Lower lobe of right lung (tissue), 2 donors: ENCODE data around the gene CLASP2. TPM values are rescaled to one million over a fixed set of nuclear protein-coding genes. Genes with fewer than 3 reads are reported as not detected.
"Not testable (repeated sequence)": the region's sequence is repeated elsewhere in the genome, so short reads cannot be mapped to it uniquely, and the experiment has no call there.

Experiments
- ATAC-seq, 2 donors: fragments of 200-7000 bp; cut with Tn5 transposase; one replicate each; pipeline ENCODE4 v1.9.1; 2020 to 2022; ENCODE audit warnings: mild to moderate bottlenecking in 2 of 2, moderate library complexity in 2 of 2
- DNase-seq: peaks from one replicate; pipeline ENCODE4 v3.0.0-alpha.2; 2020
- H3K27ac ChIP-seq: fragments of 200-600 bp; one replicate; pipeline ENCODE4 v1.8.0; 2022
- H3K27me3 ChIP-seq: fragments of 200-600 bp; one replicate; pipeline ENCODE4 v1.8.0; 2022; ENCODE audit warnings: low read depth
- H3K36me3 ChIP-seq: fragments of 200-600 bp; one replicate; pipeline ENCODE4 v1.8.0; 2022; ENCODE audit warnings: mild to moderate bottlenecking
- H3K4me1 ChIP-seq: fragments of 200-600 bp; one replicate; pipeline ENCODE4 v1.8.0; 2022
- H3K4me3 ChIP-seq: fragments of 200-600 bp; one replicate; pipeline ENCODE4 v1.8.0; 2022; ENCODE audit warnings: mild to moderate bottlenecking
- H3K9me3 ChIP-seq: fragments of 200-600 bp; one replicate; pipeline ENCODE4 v1.8.0; 2022
- intact Hi-C: fragments of 100-400 bp; cut with DNase I; formaldehyde crosslinking; loops from one replicate; pipeline ENCODE4 v1.11.0; 2022
- total RNA-seq: library from RNA; stranded (reverse); fragmentation: NEBNext Ultra II Directional; extraction: Animal tissue kit (Norgen Biotek cat#: 25700); gene quantifications from one replicate; pipeline ENCODE4 v1.2.1, GENCODE V29; 2021
- TF ChIP-seq, protein P1 (sequence below): fragments of 200-600 bp; IDR thresholded peaks from one replicate; pipeline ENCODE4 v1.8.0; 2022; ENCODE audit warnings: antibody characterized with exemption, mild to moderate bottlenecking
- donor health status: DM: no; HTN: yes; CAD: no; lungs with severe emphysema.

Gene CLASP2
- total RNA-seq, 1 donor from 2014 or later: 64.3 TPM

DNA sequence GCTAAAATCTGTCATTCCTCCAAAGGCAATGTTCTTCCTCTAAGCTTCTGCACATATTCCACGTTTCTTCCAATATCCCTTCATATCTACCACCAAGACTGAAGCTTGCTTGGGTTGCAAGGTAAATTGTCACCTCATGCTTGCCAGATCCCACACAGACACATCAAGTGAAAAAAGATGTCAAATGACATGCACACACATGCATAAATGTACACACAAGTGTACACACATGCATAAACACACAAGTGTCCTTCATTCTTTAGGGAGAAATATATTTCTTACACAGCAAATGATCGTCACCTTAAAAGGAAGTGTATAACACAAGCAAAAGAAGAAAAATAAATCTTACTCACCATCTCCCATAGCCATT lies 59.4 kb downstream of the CLASP2 start:
- intact Hi-C loops: no loop called here
- Histone ChIP-seq H3K4me3 (peak overlapping the region; percentile 58), H3K27me3 (no peaks in the 10 kb centered on the region), H3K27ac (peak overlapping the region; percentile 59), H3K9me3 (no peaks in the 10 kb centered on the region), H3K36me3 (no peaks in the 10 kb centered on the region), H3K4me1 (peaks cover 35% of the 10 kb centered on the region)
- ATAC-seq: peak in 1 of 2 donors; percentile 16
- TF ChIP-seq, protein P1, sequence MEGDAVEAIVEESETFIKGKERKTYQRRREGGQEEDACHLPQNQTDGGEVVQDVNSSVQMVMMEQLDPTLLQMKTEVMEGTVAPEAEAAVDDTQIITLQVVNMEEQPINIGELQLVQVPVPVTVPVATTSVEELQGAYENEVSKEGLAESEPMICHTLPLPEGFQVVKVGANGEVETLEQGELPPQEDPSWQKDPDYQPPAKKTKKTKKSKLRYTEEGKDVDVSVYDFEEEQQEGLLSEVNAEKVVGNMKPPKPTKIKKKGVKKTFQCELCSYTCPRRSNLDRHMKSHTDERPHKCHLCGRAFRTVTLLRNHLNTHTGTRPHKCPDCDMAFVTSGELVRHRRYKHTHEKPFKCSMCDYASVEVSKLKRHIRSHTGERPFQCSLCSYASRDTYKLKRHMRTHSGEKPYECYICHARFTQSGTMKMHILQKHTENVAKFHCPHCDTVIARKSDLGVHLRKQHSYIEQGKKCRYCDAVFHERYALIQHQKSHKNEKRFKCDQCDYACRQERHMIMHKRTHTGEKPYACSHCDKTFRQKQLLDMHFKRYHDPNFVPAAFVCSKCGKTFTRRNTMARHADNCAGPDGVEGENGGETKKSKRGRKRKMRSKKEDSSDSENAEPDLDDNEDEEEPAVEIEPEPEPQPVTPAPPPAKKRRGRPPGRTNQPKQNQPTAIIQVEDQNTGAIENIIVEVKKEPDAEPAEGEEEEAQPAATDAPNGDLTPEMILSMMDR: no peak
- DNase-seq: no peak

DNA sequence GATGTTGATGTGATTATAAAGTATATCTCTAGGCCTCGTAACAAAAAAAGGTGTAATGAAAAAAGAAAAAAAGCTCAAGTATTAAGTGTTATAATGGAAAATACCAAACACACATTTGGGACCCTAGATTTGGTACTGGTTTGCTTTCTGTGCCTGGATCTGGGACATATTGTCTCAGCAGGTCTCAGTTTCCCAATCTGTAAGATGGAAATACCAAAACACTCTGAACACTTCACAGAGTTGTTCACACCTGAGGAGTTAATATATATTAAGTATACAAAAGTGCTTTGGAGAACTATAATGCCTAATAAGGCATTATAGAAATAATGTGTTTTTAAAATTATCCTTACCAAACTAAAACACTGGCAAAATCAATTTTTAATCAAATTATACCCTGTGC lies 60.0 kb downstream of the CLASP2 start:
- ATAC-seq: no peak
- TF ChIP-seq, protein P1: no peak
- peaks cover 35% of the 10 kb centered on the region for H3K4me1 ChIP-seq
- H3K9me3 ChIP-seq: no peaks in the 10 kb centered on the region
- H3K27me3 ChIP-seq: no peaks in the 10 kb centered on the region
- DNase-seq: no peak
- peak overlapping the region; percentile 58 for H3K4me3 ChIP-seq
- H3K36me3 ChIP-seq: no peaks in the 10 kb centered on the region
- peak overlapping the region; percentile 59 for H3K27ac ChIP-seq
- intact Hi-C loops: no loop called here

DNA sequence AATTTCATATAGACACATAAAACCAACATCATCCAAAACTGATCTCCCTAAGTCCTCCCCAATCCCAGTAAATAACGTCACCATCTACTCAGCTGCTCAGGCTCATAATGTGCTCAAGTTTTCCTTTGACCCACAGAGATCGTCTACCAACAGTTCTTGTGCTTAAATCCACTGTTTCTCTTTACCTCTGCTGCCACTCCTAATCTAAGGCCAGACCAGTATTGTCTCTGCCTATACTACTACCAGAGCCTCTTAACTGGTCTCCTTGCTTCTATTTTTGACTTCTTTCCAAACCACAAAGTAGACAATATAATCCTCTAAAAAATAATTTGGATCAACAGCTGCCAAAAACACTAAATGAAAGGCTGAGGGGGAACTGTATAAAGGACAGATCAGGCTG lies 65.3 kb downstream of the CLASP2 start:
- Histone ChIP-seq H3K27me3 (no peaks in the 10 kb centered on the region), H3K4me3 (no peak overlapping the region), H3K36me3 (no peaks in the 10 kb centered on the region), H3K27ac (no peak overlapping the region), H3K9me3 (no peaks in the 10 kb centered on the region), H3K4me1 (peaks cover 8% of the 10 kb centered on the region)
- intact Hi-C loops: no loop called here
- ATAC-seq (no peak), DNase-seq (no peak)
- TF ChIP-seq, protein P1: no peak

DNA sequence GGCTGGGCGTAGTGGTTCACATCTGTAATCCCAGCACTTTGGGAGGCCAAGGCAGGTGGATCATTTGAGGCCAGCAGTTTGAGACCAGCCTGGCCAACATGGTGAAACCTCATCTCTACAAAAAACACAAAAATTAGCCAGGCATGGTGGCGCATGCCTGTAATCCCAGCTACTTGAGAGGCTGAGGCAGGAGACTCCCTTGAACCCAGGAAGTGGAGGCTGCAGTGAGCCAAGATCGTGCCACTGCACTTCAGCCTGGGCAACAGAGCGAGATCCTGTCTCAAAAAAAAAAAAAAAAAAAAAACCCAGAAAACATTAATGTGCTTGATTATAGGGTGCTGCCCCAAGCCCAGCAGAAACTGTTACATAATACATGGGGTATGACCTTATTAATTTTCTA lies 67.0 kb downstream of the CLASP2 start:
- DNase-seq, H3K4me1 ChIP-seq, H3K36me3 ChIP-seq, H3K27ac ChIP-seq, H3K9me3 ChIP-seq, intact Hi-C loops, H3K4me3 ChIP-seq, H3K27me3 ChIP-seq, ATAC-seq: not testable (repeated sequence)

DNA sequence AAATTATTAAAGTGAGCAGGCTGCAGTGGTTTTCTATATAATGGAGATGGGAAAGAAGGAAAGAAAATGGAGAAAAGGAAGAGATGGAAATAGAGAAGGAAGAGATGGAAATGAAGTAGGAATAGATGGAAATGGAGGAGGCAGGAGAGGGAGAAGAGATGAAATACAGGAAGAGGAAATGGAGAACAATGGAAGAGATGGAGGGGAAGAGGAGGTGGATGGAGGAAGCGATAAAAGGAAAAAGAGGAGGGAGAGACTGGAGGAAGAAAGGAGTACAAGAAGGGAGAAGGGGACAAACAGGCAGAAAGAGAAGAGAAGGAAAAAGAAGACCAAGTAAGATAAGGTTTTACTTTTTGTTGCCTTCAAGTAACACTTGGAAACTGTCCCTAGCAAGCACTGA lies 67.6 kb downstream of the CLASP2 start:
- H3K36me3 ChIP-seq: no peaks in the 10 kb centered on the region
- TF ChIP-seq, protein P1: no peak
- ATAC-seq: no peak
- H3K27me3 ChIP-seq: no peaks in the 10 kb centered on the region
- no peak for DNase-seq
- no peaks in the 10 kb centered on the region for H3K4me1 ChIP-seq
- no peak overlapping the region for H3K4me3 ChIP-seq
- no peaks in the 10 kb centered on the region for H3K9me3 ChIP-seq
- intact Hi-C loops: no loop called here
- no peak overlapping the region for H3K27ac ChIP-seq

DNA sequence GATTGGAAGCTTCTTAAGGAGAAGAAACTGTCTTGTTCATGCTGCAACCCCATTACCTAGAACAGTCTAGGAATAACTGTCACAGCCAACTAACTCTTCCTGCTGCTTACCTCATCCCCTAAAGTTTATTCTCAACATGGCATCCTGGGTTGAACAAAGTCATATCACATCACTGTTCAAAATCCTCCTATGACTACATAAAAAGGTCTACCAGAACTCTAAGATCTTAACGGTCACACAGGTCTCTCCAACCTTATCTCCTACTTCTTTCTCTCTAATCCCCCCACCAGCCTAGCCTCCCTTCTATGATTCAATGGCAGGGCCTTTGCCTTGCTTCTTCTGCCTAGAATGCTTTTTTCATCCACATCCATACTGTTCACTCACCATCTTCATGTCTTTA lies 69.3 kb downstream of the CLASP2 start:
- Histone ChIP-seq H3K27me3 (no peaks in the 10 kb centered on the region), H3K4me1 (no peaks in the 10 kb centered on the region), H3K9me3 (no peaks in the 10 kb centered on the region), H3K27ac (no peak overlapping the region), H3K36me3 (no peaks in the 10 kb centered on the region), H3K4me3 (no peak overlapping the region)
- intact Hi-C loops: no loop called here
- TF ChIP-seq, protein P1: no peak
- no peak for DNase-seq
- ATAC-seq: no peak
